Fibroblast of gingiva (primary cell): ENCODE data around the gene SPTSSA.
A peak's percentile ranks its signal among the peaks of the same experiment; 100 is the strongest.
"Not testable (repeated sequence)": the region's sequence is repeated elsewhere in the genome, so short reads cannot be mapped to it uniquely, and the experiment has no call there.

Source experiments
- DNase-seq: peaks from one replicate; pipeline ENCODE4 v3.0.0-alpha.2; 2011; ENCODE audit warnings: low read depth

The SPTSSA gene

DNA sequence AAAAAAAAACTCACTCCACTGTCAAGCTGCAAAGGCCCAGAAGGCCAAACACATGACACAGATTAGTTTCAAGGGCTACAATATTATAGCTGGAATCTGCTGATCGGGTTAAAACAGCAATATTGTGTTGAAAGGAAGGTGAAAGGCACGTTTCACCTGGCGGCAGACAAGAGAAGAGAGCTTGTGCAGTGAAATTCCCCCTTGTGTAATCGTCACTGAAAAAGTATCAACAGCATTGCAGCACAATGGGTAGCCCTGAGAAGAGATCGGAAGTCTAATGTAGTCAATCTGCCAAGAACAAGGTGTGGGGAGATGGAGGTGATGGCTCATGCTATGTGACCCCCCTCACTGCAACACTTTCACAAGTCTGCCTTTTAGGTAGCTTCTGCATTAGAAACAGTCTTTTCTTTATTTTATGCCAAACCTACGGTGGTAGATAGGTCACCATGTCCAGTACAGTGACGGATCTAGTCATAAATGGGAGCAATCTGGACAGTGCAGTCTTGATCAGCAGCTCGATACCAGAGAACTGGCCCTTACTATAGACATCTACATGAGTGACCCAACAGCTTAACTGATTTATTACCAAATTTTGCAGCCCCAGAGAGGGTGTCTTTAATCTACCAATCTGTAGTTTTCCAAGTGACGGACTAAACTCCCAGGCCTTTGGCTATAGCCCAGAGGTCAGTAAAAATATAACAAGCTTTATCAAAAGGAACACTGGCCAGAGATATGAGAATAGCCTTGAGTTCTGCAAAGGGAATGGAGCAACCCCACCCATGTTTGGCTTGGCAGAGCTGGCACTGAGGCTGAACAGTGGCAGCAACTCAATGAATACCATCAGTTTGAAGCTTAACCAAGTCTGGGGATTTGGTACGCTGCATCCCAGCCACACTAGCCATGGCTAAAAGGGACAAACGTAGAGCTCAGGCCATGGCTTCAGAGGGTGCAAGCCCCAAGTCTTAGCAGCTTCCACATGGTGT is 35.4 kb downstream of the SPTSSA start:
- DNase-seq: no peak

DNA sequence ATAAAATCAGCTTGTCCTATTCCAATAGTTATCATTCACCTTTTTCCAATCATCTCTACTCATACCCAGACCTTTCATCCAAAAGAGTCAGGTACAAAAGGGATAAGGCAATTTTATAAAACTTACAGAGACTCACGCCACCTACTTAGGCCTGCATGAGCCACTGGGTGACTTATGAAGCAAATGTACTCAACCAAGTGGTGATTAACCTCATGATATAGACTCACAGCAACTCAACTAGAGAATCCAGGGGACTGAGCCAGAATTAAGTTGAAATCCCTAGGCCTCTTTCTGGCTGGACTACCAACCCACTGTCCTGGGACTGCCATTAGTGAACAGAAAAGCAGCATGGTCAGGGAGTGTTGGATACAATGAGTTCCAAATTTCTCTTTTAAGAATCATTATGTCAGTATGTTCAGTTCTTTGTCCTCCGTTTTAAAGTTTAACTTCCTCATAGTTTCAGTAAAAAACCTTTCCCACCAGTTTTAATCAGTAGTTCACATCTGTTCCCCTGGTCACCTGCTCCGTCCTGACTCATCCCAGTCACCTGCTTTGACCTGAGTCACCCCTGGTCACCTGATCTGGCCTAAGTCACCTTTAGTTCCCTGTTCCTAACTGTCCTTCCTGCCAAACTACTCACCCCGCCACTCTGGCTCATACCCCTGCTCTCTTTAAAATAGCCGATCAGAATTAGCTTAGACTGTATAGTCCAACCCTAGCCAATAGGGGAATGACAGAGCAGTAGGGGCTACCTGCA is 36.8 kb downstream of the SPTSSA start:
- no peak for DNase-seq

DNA sequence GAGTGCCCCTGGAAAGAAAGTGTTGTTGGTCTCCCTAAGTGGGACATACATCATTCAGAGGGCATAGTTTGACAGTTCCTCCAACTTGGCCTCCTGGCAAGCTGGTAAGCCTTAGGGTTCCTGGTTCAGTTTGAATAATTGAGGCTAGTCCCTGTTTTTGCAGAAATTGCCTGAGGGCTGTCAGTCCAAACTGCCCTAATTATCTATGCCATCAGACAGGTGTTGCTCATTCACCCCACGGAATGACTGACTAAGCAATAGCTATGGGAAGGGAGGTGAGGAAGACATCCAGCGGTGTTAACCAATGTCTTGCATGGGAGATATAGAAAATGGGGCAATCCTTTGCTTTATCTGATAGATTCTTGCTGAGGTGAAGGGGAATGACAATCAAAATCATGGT is 37.6 kb downstream of the SPTSSA start:
- no peak for DNase-seq

DNA sequence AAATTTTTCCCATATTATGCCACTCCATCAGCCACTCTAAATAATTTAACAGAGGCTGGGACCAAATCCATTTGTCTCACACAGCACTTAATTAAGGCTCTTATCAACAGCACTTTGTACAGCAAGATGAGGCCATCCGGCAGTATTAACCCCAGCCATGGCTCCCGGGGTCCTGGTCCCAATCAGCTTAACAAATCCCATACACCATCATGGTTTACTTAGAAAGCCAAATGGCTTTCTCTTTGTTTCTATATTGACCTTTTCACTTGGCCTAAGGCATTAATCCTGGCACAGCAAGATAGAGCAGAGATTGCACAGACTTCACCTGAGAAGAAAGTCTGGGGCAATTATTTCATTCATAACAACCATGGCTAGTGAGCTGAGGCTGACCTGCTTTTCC is 38.6 kb downstream of the SPTSSA start:
- no peak for DNase-seq

DNA sequence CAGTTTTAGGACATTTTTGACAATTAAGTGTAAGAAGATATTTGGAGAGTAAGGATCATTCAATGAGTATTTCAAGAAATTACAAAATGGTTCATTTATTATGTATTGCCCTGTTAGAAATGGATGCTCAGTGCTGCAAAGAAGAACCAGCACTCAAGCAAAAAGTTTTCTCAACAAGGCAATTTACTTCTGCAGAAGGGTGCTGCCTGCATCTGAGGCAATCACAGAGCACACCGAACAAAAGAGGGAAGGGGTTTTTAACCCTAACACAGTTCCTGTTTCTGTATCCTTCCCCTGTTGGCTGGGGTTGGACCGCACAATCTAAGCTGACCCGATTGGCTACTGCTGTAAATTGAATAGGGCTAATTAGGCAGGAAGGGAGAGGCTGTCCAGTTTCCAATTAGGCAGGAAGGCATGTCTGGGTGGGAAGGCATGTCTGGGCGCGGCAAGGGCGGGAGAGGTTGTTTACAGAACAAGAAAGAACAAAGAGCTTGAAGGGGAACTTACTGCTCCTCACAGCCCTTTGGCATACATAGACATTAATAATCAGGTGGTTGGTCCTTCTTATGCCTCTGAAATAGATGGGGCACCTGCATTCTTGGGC is 41.4 kb downstream of the SPTSSA start:
- no peak for DNase-seq

DNA sequence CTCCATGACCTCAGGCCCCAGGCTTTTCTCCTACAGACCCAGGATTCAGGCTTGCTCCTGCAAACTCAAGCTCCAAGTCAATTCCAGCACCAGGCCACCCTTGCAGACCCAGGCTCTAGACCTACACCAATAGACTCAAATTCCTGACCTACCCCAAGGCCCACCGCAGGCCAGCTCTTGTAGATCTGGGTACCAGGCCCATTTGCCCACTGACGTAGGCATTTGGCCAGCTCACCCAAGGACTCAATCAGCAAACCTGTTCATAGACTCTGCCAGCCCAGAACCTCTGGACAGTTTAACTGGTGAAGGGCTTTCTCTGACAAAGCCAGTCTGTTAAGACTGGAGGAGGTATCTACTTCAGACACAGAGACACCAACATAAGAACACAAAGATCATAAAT is 52.3 kb downstream of the SPTSSA start:
- no peak for DNase-seq

DNA sequence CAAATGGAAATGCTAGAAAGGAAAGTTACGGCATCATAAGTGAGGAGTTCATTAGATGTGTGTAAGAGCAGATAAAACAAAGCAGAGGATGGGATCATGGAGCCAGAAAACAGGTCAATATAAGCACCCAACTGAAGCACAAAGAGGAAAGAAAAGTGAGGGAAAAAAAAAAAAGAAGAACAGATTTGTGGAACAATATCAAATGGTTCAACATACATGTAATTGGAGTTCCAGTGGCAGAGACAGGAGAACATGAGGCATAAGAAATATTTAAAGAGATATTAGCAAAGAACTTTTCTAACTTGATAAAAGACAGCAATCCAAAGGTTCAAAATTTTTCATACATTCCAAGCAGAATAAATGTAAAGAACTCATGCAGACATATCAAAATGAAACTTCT is 54.1 kb downstream of the SPTSSA start:
- no peak for DNase-seq

DNA sequence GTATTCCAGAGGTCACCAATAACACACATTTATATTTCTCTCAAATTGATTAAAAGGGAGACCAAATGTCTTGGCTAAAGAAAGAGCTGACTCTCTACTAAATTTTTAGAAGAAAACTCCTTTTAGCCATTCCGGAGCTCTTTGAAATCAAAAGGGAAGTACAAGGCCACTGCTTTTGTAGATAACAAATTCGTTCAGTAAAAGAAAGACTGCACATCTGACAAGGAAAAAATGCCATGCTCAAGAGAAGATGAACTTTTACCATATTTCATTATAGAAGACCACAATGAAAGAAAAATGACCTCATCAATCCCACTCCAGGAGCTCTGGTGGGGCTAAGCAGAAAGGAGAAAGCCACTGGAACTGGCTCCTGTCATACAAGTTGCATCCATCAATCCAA is 57.6 kb downstream of the SPTSSA start:
- no peak for DNase-seq

DNA sequence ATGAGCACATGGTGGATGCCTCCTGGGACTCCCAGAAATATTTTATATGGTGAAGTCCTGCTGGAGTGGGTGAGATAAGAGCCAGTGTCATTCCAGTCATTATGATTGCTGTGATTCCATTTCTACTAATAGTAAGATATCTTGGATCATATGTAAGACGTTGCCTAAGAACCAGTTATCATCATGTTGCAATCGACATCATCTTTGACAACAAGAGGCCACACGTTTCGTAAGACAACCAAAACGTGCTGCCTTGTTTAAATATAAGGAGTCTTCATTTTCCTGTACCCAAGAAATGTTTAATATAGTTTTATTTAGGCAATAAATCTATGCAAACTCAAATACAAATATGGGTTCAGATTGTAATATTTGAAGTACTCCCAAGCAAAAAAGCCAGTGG is 58.4 kb downstream of the SPTSSA start:
- DNase-seq: peak; percentile 17

DNA sequence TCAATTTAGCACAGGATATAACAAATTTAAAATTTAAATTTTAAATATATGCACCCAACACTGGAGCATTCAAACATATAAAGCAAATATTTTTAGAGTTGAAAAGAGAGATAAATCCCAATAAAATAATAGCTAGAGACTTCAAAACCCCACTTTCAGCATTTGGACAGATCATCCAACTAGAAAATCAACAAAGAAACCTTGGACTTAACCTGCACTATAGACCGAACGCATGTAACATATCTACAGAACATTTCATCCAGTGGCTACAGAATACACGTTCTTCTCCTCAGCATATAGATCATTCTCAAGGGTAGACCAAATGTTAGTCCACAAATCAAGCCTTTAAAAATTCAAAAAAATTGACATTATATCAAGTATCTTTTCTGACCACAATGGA is 64.0 kb downstream of the SPTSSA start:
- DNase-seq: no peak

DNA sequence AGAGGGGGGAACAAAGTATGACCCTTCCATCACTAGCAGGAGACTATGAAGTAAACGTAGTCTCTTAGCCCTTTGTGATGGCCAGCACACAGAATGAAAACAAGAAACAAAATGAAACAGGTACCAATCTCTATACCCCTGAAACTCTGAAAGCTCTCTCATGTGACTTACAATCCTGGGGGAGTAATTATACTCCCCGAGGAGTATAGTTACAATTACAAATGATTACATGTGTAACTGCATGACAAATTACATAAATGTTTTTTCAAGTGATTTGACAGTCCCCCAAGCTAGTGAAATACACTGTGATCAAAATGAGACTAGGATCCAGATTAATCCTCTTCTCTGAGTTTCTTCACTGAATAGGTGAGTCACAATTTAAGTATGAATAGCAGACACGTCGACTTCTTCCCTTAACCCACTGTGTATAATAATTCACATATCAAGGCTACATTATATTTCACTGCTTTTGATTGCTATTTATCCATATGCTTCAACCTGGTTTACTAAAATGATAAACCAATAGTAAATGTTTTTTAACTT is 74.0 kb downstream of the SPTSSA start:
- DNase-seq: no peak

DNA sequence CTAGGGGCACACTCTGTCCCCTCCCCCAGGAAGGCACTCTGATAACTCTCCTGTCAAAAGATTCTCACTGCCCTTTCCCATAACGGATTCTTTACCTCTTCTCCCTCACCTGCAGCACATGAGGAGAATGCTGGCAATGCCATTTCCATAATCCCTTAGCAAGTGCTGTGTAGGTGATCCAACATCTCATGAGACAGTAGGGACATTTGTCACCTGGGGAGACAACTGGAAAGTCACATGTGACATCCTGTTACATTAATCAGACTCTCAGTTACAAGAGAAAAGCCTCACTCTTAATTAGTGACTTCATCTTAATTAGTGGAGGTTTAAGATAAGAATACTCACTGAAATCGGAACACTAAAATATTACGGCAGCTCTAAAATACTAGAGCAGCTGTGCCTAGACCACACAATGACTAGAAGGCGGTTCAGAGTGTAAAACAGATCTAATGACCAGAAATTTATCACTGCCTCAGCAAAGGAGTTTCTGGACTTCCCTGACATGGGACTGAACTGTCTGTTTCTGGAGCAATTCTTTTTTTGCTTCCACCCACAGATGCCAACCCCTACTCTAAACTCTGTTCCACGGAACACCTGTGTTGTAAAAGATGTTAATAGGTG is 75.1 kb downstream of the SPTSSA start:
- DNase-seq: no peak

DNA sequence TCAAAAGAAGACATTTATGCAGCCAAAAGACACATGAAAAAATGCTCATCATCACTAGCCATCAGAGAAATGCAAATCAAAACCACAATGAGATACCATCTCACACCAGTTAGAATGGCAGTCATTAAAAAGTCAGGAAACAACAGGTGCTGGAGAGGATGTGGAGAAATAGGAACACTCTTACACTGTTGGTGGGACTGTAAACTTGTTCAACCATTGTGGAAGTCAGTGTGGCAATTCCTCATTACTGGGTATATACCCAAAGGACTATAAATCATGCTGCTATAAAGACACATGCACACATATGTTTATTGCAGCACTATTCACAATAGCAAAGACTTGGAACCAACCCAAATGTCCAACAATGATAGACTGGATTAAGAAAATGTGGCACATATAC is 76.2 kb downstream of the SPTSSA start:
- not testable (repeated sequence) for DNase-seq

DNA sequence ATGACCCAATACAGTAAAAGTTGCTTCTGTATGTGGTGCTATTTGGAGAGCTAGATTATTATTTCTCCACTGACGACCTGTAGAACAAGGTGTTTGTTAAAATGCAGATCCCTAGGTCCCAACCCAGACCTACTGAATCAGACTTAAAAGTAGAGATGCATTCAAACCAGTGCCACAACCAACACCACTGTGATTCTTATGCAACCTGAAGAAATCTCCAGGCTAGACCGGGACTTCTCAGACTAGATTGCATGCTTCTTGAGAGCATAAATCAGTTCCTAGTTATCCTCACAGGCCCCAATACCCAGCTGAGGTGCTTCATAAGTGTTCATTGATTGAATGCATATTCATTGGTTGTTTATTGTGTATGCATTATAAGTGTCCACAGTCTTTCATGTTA is 78.2 kb downstream of the SPTSSA start:
- no peak for DNase-seq
